T-cell (primary cell): ENCODE measurements around the gene SPAAR. TPM values are rescaled to one million over a fixed set of nuclear protein-coding genes. Genes with fewer than 3 reads are reported as not detected.
"Not testable (repeated sequence)": the region's sequence is repeated elsewhere in the genome, so short reads cannot be mapped to it uniquely, and the experiment has no call there.

ENCODE experiments used
- ATAC-seq, 4 experiments: fragments of 200-7000 bp in 3 of 4; fragments of 150-1000 bp in 1 of 4; cut with Tn5 transposase; replicated peaks in 1 of 4; 1 replicate in 3 of 4; 2 replicates in 1 of 4; pipeline ENCODE4 v1.10.0; 2021; ENCODE audit warnings: moderate library complexity in 3 of 4, mild to moderate bottlenecking in 2 of 4, moderate number of reproducible peaks in 1 of 4
- CTCF ChIA-PET, 2 donors: fragments of 300-600 bp; sonication (Branson Sonifier 250); formaldehyde crosslinking; loops; one replicate each; lab custom pipeline; 2022; ENCODE audit warnings: antibody characterized with exemption in 2 of 2; lab: Charles Lee
- POLR2A ChIA-PET, 2 donors: fragments of 300-600 bp; sonication (Branson Sonifier 250); formaldehyde crosslinking; loops; one replicate each; lab custom pipeline; 2022; ENCODE audit warnings: antibody characterized with exemption in 2 of 2; lab: Charles Lee
- DNase-seq, 35 experiments: peaks; one replicate each; pipeline versions ENCODE4 v3.0.0 to v3.0.0-alpha.2; 2013 to 2023
- H3K27ac ChIP-seq: one replicate; pipeline ENCODE4 v1.5.1; 2013; ENCODE audit warnings: low read length
- H3K27me3 ChIP-seq, 2 experiments: replicated peaks in 1 of 2; 1 replicate in 1 of 2; 2 replicates in 1 of 2; pipeline versions ENCODE4 v1.6.1 to v1.7.0; 2013; ENCODE audit warnings: low read length in 1 of 2, mixed read lengths in 1 of 2; ENCODE audit not compliant: control insufficient read depth in 2 of 2, insufficient read depth in 2 of 2; ENCODE audit errors: extremely low read depth in 1 of 2
- H3K36me3 ChIP-seq, 2 donors: 1 replicate in 1 of 2; 2 replicates in 1 of 2; pipeline versions ENCODE4 v1.6.1 to v1.7.0; 2013; ENCODE audit warnings: low read length in 1 of 2; ENCODE audit not compliant: control insufficient read depth in 2 of 2, insufficient read depth in 1 of 2; ENCODE audit errors: extremely low read depth in 1 of 2
- H3K4me1 ChIP-seq, 2 experiments: 1 replicate in 1 of 2; 2 replicates in 1 of 2; pipeline versions ENCODE4 v1.6.1 to v1.7.0; 2013; ENCODE audit warnings: low read length in 2 of 2, mixed read lengths in 1 of 2; ENCODE audit not compliant: insufficient read depth in 2 of 2, control insufficient read depth in 1 of 2; ENCODE audit errors: extremely low read depth in 1 of 2
- H3K4me3 ChIP-seq, 2 donors: 1 replicate in 1 of 2; 2 replicates in 1 of 2; pipeline versions ENCODE4 v1.5.1 to v1.7.0; 2013; ENCODE audit warnings: mild to moderate bottlenecking in 2 of 2, low read length in 1 of 2, moderate library complexity in 1 of 2; ENCODE audit not compliant: control insufficient read depth in 1 of 2; ENCODE audit errors: extremely low read depth in 1 of 2
- H3K9me3 ChIP-seq: 2 replicates; pipeline ENCODE4 v1.7.0; 2013
- H3K27ac Mint-ChIP-seq, 2 donors: one replicate each; pipeline ENCODE4 v1.8.0; 2020 to 2021; ENCODE audit warnings: mild to moderate bottlenecking in 2 of 2, mixed read lengths in 2 of 2
- H3K27me3 Mint-ChIP-seq, 2 donors: one replicate each; pipeline ENCODE4 v1.8.0; 2021 to 2022; ENCODE audit warnings: mixed read lengths in 2 of 2
- H3K36me3 Mint-ChIP-seq: one replicate; pipeline ENCODE4 v1.8.0; 2021; ENCODE audit warnings: mixed read lengths
- H3K4me1 Mint-ChIP-seq, 3 donors: one replicate each; pipeline ENCODE4 v1.8.0; 2020 to 2022; ENCODE audit warnings: mixed read lengths in 3 of 3, mild to moderate bottlenecking in 1 of 3
- H3K4me3 Mint-ChIP-seq, 3 donors: one replicate each; pipeline ENCODE4 v1.8.0; 2020 to 2022; ENCODE audit warnings: mild to moderate bottlenecking in 3 of 3, mixed read lengths in 3 of 3, moderate library complexity in 3 of 3
- H3K9me3 Mint-ChIP-seq, 3 donors: one replicate each; pipeline ENCODE4 v1.8.0; 2020 to 2022; ENCODE audit warnings: mixed read lengths in 3 of 3
- WGBS: methylation state at CpG from one replicate; pipeline ENCODE4 v1.1.5; 2013; ENCODE audit warnings: missing lambda C conversion rate; ENCODE audit not compliant: insufficient coverage; 5-methylcytosine and 5-hydroxymethylcytosine counted together
- total RNA-seq, 35 experiments: library from RNA in 6 of 35; stranded (reverse) in 6 of 35; fragments of 120-200 nt in 1 of 35; gene quantifications; one replicate each; pipeline versions ENCODE4 v1.2.1 to v1.2.4 and lab custom pipeline; 2013 to 2026

The SPAAR gene
- total RNA-seq, 5 donors from 2014 or later (not counting 1 experiment from before 2014, with no cell fraction given) = not detected

DNA sequence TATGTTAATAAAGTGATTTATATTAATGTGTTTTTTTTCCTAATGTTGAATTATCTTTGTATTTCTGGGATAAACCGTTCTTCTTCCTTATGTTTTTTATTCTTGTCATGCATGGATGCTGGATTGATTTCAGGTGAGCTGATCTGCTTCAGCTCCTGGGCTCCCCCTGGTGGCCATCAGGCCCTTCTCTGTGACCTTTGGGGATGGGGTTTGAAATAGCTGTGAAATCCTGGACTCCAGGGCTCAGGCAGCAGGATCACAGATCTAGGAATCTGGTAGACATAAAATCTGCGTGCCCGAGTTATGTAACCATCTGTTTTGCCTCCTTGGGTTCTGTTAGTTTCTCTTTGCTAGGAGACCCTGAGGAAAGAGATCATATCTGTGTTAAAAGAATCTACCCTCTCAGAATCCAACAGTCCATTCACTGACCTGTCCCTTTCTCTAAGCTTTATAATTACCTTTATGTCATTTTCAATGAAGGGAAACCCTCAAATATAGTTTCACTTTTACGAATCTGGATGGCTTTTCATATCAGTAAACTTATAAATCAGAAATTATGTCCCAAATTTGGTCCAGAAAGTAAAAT is 26.9 kb upstream of the SPAAR start:
- no CpG with 5 or more reads among the region's 4 CpGs for WGBS
- peak in 3 of 4 experiments; percentile 46 to 74 (median 67) for ATAC-seq
- Mint-ChIP-seq H3K27me3 (peaks cover 5% of the 10 kb centered on the region in 2 donors), H3K36me3 (peaks cover 5% of the 10 kb centered on the region), H3K4me1 (no peaks in the 10 kb centered on the region), H3K27ac (no peak overlapping the region), H3K4me3 (no peak overlapping the region), H3K9me3 (peaks cover 2 to 11% (median 5%) of the 10 kb centered on the region in 3 donors)
- ChIA-PET CTCF (interaction anchor here (0.7 to 1.6 kb wide), 20 partner anchors 10 to 983 kb away, joined by 3 to 26 read pairs (median 4); partner anchors contain the start of genes CCDC107 (in 1 of the 2) and RMRP (in 1 of the 2)), POLR2A (no interaction called here)
- H3K27ac ChIP-seq = no peak overlapping the region
- H3K36me3 ChIP-seq = no peaks in the 10 kb centered on the region
- peak; percentile 27 to 88 (median 74) for DNase-seq
- H3K27me3 ChIP-seq = no peaks in the 10 kb centered on the region
- no peak overlapping the region for H3K4me3 ChIP-seq
- no peaks in the 10 kb centered on the region for H3K9me3 ChIP-seq
- no peaks in the 10 kb centered on the region for H3K4me1 ChIP-seq

DNA sequence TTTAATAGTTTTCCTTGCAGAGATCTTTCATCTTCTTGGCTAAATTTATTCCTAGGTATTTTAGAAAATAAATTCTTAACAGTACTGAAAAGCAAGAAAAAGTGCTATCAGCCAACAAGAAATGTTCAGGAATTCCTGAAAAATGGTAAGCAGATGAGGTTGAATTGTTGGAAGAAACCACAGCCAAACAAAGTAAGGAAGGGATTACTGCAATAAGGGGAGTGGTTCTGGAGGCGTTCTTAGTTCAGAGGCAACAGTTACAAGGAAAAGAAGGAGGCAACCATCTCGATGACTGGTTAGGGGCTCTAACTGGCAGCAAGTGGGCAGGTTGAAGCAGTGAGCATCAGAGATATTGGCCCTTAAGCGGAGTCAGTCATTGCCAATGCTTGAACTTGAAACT is 26.3 kb upstream of the SPAAR start:
- no peaks in the 10 kb centered on the region for H3K9me3 ChIP-seq
- H3K4me1 ChIP-seq = no peaks in the 10 kb centered on the region
- Mint-ChIP-seq H3K4me3 (no peak overlapping the region), H3K27me3 (peaks cover 2 to 5% of the 10 kb centered on the region in 2 donors), H3K9me3 (peaks cover 0 to 4% (median 2%) of the 10 kb centered on the region in 3 donors), H3K4me1 (no peaks in the 10 kb centered on the region), H3K27ac (no peak overlapping the region), H3K36me3 (no peaks in the 10 kb centered on the region)
- DNase-seq = no peak
- H3K27me3 ChIP-seq = no peaks in the 10 kb centered on the region
- H3K36me3 ChIP-seq = no peaks in the 10 kb centered on the region
- no peak for ATAC-seq
- POLR2A ChIA-PET = no interaction called here
- 20% methylated on average over 1 of the region's 3 CpGs for WGBS
- H3K27ac ChIP-seq = no peak overlapping the region
- CTCF ChIA-PET = interaction anchor here (0.8 to 1.6 kb wide), 9 partner anchors 11 to 279 kb away, joined by 3 to 10 read pairs (median 5); no protein-coding TSS in a partner anchor
- no peak overlapping the region for H3K4me3 ChIP-seq

DNA sequence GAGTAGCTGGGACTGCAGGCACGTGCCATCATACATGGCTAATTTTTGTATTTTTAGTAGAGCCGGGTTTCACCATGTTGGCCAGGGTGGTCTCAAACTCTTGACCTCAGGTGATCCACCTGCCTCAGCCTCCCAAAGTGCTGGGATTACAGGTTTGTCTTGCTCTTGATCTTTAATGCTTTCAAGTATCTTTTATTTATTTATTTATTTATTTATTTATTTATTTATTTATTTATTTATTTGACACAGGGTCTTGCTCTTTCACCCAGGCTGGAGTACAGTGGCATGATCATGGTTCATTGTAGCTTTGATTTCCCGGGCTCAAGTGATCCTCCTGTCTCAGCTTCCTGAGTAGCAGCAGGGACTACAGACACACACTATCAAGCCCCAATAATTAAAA is 24.4 kb upstream of the SPAAR start:
- H3K27ac ChIP-seq, H3K27me3 Mint-ChIP-seq, H3K4me1 ChIP-seq, H3K4me3 Mint-ChIP-seq, DNase-seq, ATAC-seq, H3K4me1 Mint-ChIP-seq, H3K36me3 Mint-ChIP-seq, POLR2A ChIA-PET, H3K27ac Mint-ChIP-seq, H3K27me3 ChIP-seq, H3K4me3 ChIP-seq, H3K9me3 Mint-ChIP-seq, H3K9me3 ChIP-seq, H3K36me3 ChIP-seq: not testable (repeated sequence)
- CTCF ChIA-PET = interaction anchor here in 1 of 2 donors (1.6 kb wide), 1 partner anchor 94 kb away, joined by 4 read pairs; no protein-coding TSS in a partner anchor
- WGBS = no CpG with 5 or more reads among the region's 3 CpGs

DNA sequence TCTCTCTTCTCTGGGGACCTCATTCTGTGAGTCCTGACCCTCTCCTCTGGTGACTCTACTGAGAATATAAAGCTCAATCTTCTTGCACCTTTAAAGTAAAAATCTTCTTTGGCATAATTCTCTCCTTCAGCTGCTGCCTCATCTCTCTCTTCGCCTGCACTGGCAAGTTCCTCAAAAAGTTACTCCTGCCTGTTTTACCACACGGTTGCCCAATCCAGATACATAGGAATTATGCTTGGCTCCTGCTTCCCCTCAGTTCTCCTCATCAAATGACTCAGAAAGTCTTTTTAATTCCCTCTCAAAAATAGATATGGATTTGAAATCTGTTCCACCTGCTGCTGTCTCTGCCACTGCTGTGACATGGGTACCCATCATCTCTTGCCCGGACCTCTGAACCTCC is 17.6 kb upstream of the SPAAR start:
- ATAC-seq (no peak), DNase-seq (no peak)
- Mint-ChIP-seq H3K4me3 (no peak overlapping the region), H3K27ac (no peak overlapping the region), H3K9me3 (no peaks in the 10 kb centered on the region), H3K27me3 (peaks cover 8 to 29% of the 10 kb centered on the region in 2 donors), H3K4me1 (no peaks in the 10 kb centered on the region), H3K36me3 (no peaks in the 10 kb centered on the region)
- WGBS = 62% methylated on average over 3 of the region's 3 CpGs
- Histone ChIP-seq H3K9me3 (no peaks in the 10 kb centered on the region), H3K4me1 (no peaks in the 10 kb centered on the region), H3K4me3 (no peak overlapping the region), H3K27ac (no peak overlapping the region), H3K27me3 (peaks cover 0 to 29% of the 10 kb centered on the region in 2 experiments), H3K36me3 (no peaks in the 10 kb centered on the region)
- POLR2A ChIA-PET = no interaction called here
- CTCF ChIA-PET = no interaction called here

DNA sequence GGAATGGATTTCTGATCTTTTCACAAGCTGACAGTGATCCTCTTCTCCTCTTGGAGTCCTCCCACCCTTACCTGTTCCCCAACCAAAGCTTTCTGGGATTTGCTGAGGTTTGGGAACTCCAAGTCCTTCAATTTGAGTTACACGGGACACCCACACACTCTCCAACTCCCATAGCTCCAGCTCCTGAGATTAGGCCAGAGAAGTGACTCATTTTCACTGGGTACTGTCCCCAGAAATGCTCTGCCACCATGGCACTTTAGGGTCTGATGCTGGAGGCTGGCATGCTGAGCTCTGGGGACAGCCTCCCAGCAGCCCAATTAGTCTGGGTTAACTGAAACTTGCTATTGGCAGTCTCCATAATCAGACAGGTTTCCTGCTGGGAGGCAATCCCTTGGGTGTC is 17.2 kb upstream of the SPAAR start:
- Histone ChIP-seq H3K9me3 (no peaks in the 10 kb centered on the region), H3K36me3 (no peaks in the 10 kb centered on the region), H3K4me1 (no peaks in the 10 kb centered on the region), H3K27ac (no peak overlapping the region), H3K27me3 (peaks cover 0 to 29% of the 10 kb centered on the region in 2 experiments), H3K4me3 (no peak overlapping the region)
- POLR2A ChIA-PET = no interaction called here
- no peak overlapping the region for H3K4me3 Mint-ChIP-seq
- 83% methylated on average over 1 of the region's 1 CpG for WGBS
- H3K9me3 Mint-ChIP-seq = no peaks in the 10 kb centered on the region
- CTCF ChIA-PET = interaction anchor here in 1 of 2 donors (0.6 kb wide), 2 partner anchors 120 to 265 kb away, joined by 4 to 6 read pairs; no protein-coding TSS in a partner anchor
- H3K4me1 Mint-ChIP-seq = no peaks in the 10 kb centered on the region
- no peak for ATAC-seq
- H3K27me3 Mint-ChIP-seq = peaks cover 8 to 29% of the 10 kb centered on the region in 2 donors
- DNase-seq = no peak
- H3K36me3 Mint-ChIP-seq = no peaks in the 10 kb centered on the region
- H3K27ac Mint-ChIP-seq = no peak overlapping the region

DNA sequence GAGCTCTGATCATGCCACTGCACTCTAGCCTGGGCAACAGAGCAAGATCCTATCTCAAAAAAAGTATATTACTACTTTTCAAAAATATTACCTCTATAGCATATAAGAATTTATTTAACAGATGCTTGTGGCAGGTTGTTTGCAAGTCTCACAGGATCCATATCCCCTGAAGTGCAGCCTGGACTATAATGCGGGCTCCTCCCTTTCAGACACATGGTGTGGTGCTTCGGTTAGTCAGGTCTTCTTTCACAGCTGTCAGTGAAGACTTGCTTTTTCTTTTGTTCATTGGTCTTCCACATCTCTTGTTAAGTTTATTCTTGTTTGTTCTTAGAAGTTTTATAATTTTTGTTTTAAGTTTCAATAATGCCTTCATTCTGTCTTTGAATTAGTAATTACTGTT is 12.7 kb upstream of the SPAAR start:
- POLR2A ChIA-PET = no interaction called here
- no peak overlapping the region for H3K4me3 Mint-ChIP-seq

More for the DNA sequence above, 12.7 kb upstream of the SPAAR start:
- H3K36me3 ChIP-seq = no peaks in the 10 kb centered on the region
- Mint-ChIP-seq H3K9me3 (no peaks in the 10 kb centered on the region), H3K27ac (no peak overlapping the region), H3K27me3 (peaks cover 11 to 29% of the 10 kb centered on the region in 2 donors), H3K36me3 (no peaks in the 10 kb centered on the region), H3K4me1 (no peaks in the 10 kb centered on the region)
- H3K4me3 ChIP-seq = no peak overlapping the region
- peaks cover 0 to 23% of the 10 kb centered on the region in 2 experiments for H3K27me3 ChIP-seq
- DNase-seq (no peak), ATAC-seq (no peak)
- WGBS = no CpG with 5 or more reads among the region's 2 CpGs
- CTCF ChIA-PET = no interaction called here
- H3K27ac ChIP-seq = no peak overlapping the region
- H3K4me1 ChIP-seq = no peaks in the 10 kb centered on the region
- no peaks in the 10 kb centered on the region for H3K9me3 ChIP-seq
